Stomach (tissue), 4 donors: ENCODE results near the gene NEAT1.
A peak's percentile ranks its signal among the peaks of the same experiment; 100 is the strongest.

Experiments used
- CTCF ChIP-seq, 7 experiments: fragments of 450-650 bp in 4 of 7; fragments of 200-600 bp in 3 of 7; sonication (generic) in 3 of 7; IDR thresholded peaks; one replicate each; pipeline ENCODE4 v1.5.1; 2016 to 2019; ENCODE audit warnings: antibody characterized with exemption in 7 of 7, control low read depth in 2 of 7, mild to moderate bottlenecking in 1 of 7
- POLR2A ChIP-seq, 4 donors: fragments of 450-650 bp; IDR thresholded peaks; one replicate each; pipeline ENCODE4 v1.6.1; 2016; ENCODE audit warnings: antibody characterized with exemption in 4 of 4, control low read depth in 2 of 4, mild to moderate bottlenecking in 1 of 4, moderate library complexity in 1 of 4

GRCh38 chr11:65418681-65419459 is 3.7 kb upstream of the NEAT1 start:
- TF ChIP-seq POLR2A (IDR thresholded peaks at IDR 0.05): peak in 2 of 4 donors; percentile 58 to 65
- TF ChIP-seq CTCF (IDR thresholded peaks at IDR 0.05): no peak
